Measurements from ENCODE around the gene UBE2K.
"Not testable (repeated sequence)": the region's sequence is repeated elsewhere in the genome, so short reads cannot be mapped to it uniquely, and the experiment has no call there.

UBE2K gene

DNA sequence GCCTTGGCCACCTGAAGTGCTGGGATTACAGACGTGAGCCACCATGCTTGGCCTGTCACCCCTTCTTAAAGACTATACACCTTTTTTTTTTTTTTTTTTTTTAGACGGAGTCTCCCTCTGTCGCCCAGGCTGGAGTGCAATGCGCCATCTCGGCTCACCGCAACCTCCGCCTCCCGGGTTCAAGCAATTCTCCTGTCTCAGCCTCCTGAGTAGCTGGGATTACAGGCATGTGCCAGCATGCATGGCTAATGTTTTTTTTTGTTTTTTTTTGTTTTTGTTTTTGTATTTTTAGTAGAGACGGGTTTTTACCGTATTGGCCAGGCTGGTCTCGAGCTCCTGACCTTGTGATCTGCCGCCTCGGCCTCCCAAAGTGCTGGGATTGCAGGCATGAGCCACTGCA is 6.9 kb downstream of the UBE2K start:
- CTCF ChIA-PET, result interaction anchor here (0.6 to 0.7 kb wide), 2 partner anchors 59 to 94 kb away, joined by 3 to 4 read pairs; no protein-coding TSS in a partner anchor
- not testable (repeated sequence) for H3K27ac ChIP-seq (ENCODE audit: extremely low read depth, low read depth, low read length); H3K4me1 ChIP-seq (ENCODE audit: control insufficient read depth, insufficient read depth, low read length); H3K36me3 ChIP-seq (ENCODE audit: control insufficient read depth in 2 of 2, insufficient read depth in 1 of 2, low read length in 2 of 2); H3K9me3 ChIP-seq (ENCODE audit: control insufficient read depth, insufficient read depth, low read depth, low read length); H3K4me3 ChIP-seq (ENCODE audit: low read depth, low read length)
- POLR2A ChIA-PET, result interaction anchor here (0.7 kb wide), 1 partner anchor 26 kb away, joined by 7 read pairs; no protein-coding TSS in a partner anchor
- TF ChIP-seq ZNF362 (tag by site-specific recombination; IDR thresholded peaks at IDR 0.05), result peak; percentile 53

- CTCF ChIA-PET, result interaction anchor here (1.1 kb wide), 1 partner anchor 30 kb away, joined by 6 read pairs; no protein-coding TSS in a partner anchor
- POLR2A ChIA-PET, result no interaction called here
- TF ChIP-seq MZF1 (tag by site-specific recombination; IDR thresholded peaks at IDR 0.05; ENCODE audit: borderline replicate concordance) (no peak), ZNF10 (tag by site-specific recombination; IDR thresholded peaks at IDR 0.05) (no peak), BCL11B (tag by site-specific recombination; IDR thresholded peaks at IDR 0.05; ENCODE audit: low read depth) (no peak), ZNF362 (tag by site-specific recombination; IDR thresholded peaks at IDR 0.05) (peak; percentile 52; the same call in 1 of the 2 replicates), ZNF658 (tag by site-specific recombination; IDR thresholded peaks at IDR 0.05) (no peak), HOXC10 (CRISPR knock-in tag; IDR thresholded peaks at IDR 0.05) (no peak), HOXD13 (CRISPR knock-in tag; IDR thresholded peaks at IDR 0.05; ENCODE audit: borderline replicate concordance) (no peak), ZEB2 (tag by site-specific recombination; IDR thresholded peaks at IDR 0.05) (0 out of 2 replicates have a peak, but pooled peaks have one; percentile 28), ZNF561 (tag by site-specific recombination; IDR thresholded peaks at IDR 0.05; ENCODE audit: borderline replicate concordance) (no peak), ZNF335 (tag by site-specific recombination; conservative IDR thresholded peaks at IDR 0.05) (peak; percentile 32; the same call in 1 of the 2 replicates), GLIS1 (tag by site-specific recombination; IDR thresholded peaks at IDR 0.05) (peak; percentile 44), KLF10 (tag by site-specific recombination; IDR thresholded peaks at IDR 0.05) (0 out of 2 replicates have a peak, but pooled peaks have one; percentile 22), OSR2 (tag by site-specific recombination; IDR thresholded peaks at IDR 0.05) (peak; percentile 22; the same call in 1 of the 2 replicates), ZNF830 (tag by site-specific recombination; IDR thresholded peaks at IDR 0.05; ENCODE audit: low read depth) (no peak), ZNF157 (tag by site-specific recombination; IDR thresholded peaks at IDR 0.05) (no peak), ZNF2 (tag by site-specific recombination; IDR thresholded peaks at IDR 0.05) (no peak), PRDM10 (tag by site-specific recombination; IDR thresholded peaks at IDR 0.05) (peak; percentile 52; the same call in 1 of the 2 replicates), HIC1 (tag by site-specific recombination; IDR thresholded peaks at IDR 0.05) (0 out of 2 replicates have a peak, but pooled peaks have one; percentile 9), HOXA7 (CRISPR knock-in tag; IDR thresholded peaks at IDR 0.05; ENCODE audit: borderline replicate concordance) (no peak)
- TF ChIP-seq, protein P1, sequence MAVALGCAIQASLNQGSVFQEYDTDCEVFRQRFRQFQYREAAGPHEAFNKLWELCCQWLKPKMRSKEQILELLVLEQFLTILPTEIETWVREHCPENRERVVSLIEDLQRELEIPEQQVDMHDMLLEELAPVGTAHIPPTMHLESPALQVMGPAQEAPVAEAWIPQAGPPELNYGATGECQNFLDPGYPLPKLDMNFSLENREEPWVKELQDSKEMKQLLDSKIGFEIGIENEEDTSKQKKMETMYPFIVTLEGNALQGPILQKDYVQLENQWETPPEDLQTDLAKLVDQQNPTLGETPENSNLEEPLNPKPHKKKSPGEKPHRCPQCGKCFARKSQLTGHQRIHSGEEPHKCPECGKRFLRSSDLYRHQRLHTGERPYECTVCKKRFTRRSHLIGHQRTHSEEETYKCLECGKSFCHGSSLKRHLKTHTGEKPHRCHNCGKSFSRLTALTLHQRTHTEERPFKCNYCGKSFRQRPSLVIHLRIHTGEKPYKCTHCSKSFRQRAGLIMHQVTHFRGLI (tag by site-specific recombination; IDR thresholded peaks at IDR 0.05), result peak; percentile 87
- TF ChIP-seq, protein P2, sequence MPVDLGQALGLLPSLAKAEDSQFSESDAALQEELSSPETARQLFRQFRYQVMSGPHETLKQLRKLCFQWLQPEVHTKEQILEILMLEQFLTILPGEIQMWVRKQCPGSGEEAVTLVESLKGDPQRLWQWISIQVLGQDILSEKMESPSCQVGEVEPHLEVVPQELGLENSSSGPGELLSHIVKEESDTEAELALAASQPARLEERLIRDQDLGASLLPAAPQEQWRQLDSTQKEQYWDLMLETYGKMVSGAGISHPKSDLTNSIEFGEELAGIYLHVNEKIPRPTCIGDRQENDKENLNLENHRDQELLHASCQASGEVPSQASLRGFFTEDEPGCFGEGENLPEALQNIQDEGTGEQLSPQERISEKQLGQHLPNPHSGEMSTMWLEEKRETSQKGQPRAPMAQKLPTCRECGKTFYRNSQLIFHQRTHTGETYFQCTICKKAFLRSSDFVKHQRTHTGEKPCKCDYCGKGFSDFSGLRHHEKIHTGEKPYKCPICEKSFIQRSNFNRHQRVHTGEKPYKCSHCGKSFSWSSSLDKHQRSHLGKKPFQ (tag by site-specific recombination; IDR thresholded peaks at IDR 0.05), result 0 out of 2 replicates have a peak, but pooled peaks have one; percentile 52
Measured at GRCh38 chr4:39706334-39706733, 8.4 kb downstream of the UBE2K start.

More at GRCh38 chr4:39706334-39706733, 8.4 kb downstream of the UBE2K start:
- H3K4me1 ChIP-seq (ENCODE audit: control insufficient read depth, insufficient read depth, low read length), result no peaks in the 10 kb centered on the region; the same call in 1 of the 2 replicates
- peaks cover 8% of the 10 kb centered on the region in 2 experiments; a peak in 2 of 3 replicates for H3K36me3 ChIP-seq (ENCODE audit: control insufficient read depth in 2 of 2, insufficient read depth in 1 of 2, low read length in 2 of 2)
- H3K9me3 ChIP-seq (ENCODE audit: control insufficient read depth, insufficient read depth, low read depth, low read length), result no peaks in the 10 kb centered on the region
- H3K27ac ChIP-seq (ENCODE audit: extremely low read depth, low read depth, low read length), result no peak overlapping the region
- no peak overlapping the region for H3K4me3 ChIP-seq (ENCODE audit: low read depth, low read length)

Data from HEK293 (cell line).